GM19372 (cell line): ENCODE results near the gene PHF21A.
"Not testable (repeated sequence)": the region's sequence is repeated elsewhere in the genome, so short reads cannot be mapped to it uniquely, and the experiment has no call there.

Source experiments
- ATAC-seq: cut with Tn5 transposase; IDR thresholded peaks from one replicate; pipeline ENCODE4 v1.9.1; 2021; ENCODE audit warnings: mild to moderate bottlenecking, low read depth, moderate library complexity; ENCODE audit not compliant: unreplicated experiment

The PHF21A gene

DNA sequence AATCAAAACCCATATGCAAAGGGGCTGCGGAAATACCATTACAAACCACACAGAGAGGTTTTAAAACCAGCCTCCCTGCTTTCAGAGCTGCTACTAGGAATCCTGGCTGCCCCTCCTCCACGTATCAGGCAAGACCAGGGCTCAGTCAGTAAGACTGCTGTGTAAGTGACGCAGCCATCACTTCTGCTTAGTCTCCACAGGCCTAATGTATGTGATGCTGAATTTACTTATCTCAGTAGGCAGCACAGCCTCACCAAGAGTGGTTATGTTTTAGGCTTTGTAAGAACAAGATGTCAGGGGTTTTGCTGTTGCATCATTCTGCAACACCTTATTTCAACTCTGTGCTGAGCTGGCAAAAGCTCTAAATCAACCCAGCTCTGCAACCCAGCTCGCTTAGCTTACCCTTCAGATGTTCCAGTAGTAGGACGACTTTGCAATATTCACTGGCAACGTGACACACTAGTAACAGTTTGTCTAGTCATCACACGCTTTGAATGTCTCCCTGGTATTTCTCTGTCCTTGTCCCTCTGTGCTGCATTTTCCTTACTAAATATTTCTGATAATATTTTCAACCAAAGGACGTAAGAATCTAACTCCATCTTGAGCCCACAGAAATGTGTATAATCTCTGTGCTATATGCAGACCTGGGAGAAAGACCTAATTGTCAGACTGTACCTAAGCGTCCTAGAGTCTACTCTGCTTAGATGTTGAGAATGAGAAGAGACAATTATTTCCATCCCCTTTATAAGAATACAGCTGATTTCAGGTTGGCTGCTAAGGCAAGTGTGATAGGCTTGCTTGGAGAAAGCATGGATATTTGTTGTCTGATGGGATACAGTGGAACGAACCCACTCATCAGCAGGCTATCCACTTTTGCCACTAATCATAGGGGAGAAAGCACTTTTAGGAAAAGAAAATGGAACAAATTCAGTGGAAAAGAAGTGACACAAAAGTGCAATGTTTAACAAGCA is 126.6 kb downstream of the PHF21A start:
- no peak for ATAC-seq

- no peak for ATAC-seq
Observed at GRCh38 chr11:45993531-45994001, 127.7 kb downstream of the PHF21A start.

- no peak for ATAC-seq
Observed at GRCh38 chr11:45988921-45989320, 132.3 kb downstream of the PHF21A start.

DNA sequence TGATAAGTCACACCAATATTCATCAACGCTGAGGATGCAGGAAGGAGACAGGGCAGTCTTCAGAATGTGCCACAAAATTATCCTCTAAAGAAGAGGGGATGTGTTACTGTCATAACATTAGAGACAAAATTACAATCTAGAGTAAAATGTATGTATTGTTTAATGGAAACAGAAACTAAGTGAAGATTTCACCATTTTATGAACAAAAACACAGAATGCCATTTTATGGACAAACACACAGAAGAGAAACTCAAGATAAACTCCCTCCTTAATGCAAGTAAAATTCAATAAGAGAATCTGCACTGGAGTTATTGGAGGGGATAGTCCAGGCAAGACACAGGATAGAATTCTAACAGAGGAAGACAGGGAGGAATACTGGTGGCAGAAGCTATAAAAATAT is 136.0 kb downstream of the PHF21A start:
- no peak for ATAC-seq

DNA sequence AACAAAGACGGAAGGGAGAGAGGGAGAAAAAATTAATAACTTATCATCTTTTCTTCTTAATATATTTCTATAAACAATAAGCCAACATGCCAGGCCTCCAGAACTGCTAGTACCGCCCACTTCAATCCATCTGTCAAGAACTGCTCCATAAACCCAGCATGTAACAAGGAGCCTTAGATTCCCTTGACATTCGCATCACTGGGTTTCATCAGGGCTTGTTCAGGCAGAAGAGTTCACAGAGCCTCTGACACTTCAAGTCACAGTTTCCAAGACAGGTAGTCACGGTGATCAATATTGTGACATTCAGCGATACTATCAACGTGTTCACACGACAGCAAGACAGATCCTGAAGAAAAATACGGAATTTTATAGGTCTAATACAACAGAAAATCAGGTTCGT is 137.1 kb downstream of the PHF21A start:
- ATAC-seq, result no peak

DNA sequence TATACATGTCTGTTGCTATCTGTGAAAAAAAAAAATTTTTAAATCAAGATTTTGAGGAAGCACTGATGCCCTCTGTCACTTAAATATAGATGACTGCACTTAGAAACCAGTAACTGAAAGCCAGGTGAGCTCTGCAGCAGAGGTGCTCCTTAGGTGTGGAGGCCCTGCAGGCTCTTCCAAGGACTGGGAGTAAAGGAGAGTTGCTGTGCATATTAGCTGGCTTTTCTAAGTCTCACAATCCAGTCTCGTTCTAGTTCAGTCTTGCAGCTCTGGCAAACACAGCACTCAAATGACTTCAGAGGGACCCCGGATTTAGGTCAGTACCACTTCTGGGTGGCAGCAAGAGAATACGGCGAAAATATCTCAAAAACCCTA is 137.8 kb downstream of the PHF21A start:
- ATAC-seq, result no peak

- no peak for ATAC-seq
Observed at GRCh38 chr11:45982656-45983470, 138.4 kb downstream of the PHF21A start.

GRCh38 chr11:45981826-45982225 is 139.4 kb downstream of the PHF21A start:
- ATAC-seq, result not testable (repeated sequence)

DNA sequence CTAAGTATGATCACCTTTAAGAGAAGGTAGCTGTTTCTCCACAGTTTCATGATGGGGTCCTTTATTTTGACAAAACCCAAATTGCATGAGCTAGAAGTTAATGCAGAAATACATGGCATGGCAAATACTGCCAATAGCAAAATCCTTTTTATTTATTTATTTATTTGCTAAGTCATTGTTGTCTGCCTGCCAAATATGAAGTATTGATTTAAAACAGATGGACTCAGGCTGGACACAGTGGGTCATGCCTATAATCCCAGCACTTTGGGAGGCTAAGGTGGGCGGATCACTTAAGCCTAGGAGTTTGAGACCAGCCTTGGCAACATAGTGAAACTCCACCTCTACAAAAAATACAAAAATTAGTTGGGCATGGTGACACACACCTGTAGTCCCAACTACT is 146.4 kb downstream of the PHF21A start:
- no peak for ATAC-seq

GRCh38 chr11:45973601-45974000 is 147.7 kb downstream of the PHF21A start:
- no peak for ATAC-seq

GRCh38 chr11:45968901-45969300 is 152.4 kb downstream of the PHF21A start:
- no peak for ATAC-seq

DNA sequence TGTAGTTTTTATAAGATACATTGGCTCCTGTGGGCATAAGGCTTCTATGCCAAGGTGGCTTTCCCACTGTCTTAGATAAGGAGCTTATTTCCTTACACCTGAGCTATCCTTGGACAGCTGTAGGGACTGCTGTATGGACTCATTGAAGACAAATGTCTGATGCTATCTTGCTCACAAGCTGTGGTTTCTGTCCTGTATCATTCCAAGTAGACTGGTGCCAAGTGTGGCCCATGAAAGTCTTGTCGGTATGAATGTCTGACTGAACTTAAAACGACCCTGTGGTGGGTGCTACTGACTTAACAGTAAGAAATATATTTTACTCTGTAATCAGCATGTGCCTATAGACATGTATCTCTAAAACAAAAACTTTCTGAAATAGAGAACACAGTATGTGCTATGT is 153.7 kb downstream of the PHF21A start:
- ATAC-seq, result no peak

GRCh38 chr11:45964911-45965389 is 156.3 kb downstream of the PHF21A start:
- peak; percentile 59 for ATAC-seq

DNA sequence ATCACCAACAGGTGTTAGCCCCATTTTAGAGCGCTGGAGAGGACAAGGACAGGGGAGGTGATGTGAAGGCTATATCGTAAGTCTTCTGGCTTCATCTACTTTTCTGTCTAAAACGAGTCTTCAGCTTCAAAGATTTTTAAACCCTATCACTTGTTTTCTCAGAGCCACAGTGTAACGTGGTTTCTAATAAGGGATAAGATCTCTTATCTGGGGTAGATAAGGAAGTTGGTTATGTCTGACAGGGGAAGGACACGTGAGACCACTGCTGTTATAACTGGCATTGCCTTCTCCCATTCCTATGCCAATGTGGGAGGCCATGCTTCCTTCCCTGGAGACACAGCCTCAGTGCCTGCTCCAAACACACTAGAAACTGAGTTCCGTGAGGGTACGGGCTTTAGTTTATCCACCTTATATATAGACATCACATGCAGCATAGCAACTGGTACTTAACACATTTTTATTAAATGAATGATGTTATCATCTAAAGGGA is 159.5 kb downstream of the PHF21A start:
- ATAC-seq, result no peak

DNA sequence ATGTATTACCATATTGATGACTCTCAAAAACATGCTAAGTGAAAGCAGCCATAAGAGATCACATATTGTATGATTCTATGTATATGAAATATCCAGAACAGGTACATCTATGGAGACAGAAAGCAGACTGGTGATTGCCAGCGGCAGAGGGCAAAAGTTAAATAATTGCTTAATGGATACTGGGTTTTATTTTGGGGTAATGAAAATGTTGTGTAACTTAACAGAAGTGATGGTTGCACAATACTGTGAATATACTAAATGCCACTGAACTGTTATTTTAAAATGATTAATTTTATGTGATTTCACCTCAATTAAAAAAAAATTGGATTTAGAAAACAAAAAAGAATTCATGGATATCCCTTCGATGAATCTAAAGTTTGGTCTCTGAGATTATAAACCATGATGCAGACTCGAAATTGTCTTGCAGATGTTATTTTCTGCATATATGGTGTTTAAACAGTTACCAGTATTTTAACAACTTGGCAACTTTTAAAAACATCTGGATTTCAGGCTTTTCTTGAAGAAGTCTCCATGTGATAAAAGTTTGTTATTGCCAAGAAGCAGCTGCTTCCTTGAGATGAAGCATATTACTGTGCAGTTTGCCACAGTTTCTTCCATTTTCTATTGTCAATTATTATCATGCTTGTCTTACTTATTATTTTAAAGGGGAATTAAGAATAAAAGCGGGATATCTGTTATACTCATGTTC is 160.7 kb downstream of the PHF21A start:
- no peak for ATAC-seq

GRCh38 chr11:45959851-45960250 is 161.4 kb downstream of the PHF21A start:
- no peak for ATAC-seq

DNA sequence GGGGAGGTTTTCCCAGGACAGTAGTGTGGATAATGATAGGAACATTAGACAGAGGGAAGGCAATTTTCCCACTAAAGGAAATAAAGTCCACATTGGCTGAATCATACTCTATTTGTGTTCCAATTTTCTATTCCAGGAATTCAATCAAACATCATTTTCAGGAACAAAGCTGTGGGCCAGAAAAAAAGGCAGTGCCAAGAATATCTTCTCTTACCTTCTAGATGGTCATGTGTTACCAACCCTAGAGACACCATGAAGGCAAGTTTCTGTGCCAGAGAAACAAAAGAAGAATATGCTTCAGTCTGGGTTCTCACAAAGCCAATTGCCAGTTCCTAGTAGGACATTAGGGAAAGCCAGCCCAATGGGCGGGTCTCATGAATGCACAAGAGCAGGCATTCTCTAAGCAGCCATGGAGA is 171.3 kb downstream of the PHF21A start:
- ATAC-seq, result no peak

- ATAC-seq, result no peak
Observed at GRCh38 chr11:45948356-45948755, 172.9 kb downstream of the PHF21A start.

- no peak for ATAC-seq
Observed at GRCh38 chr11:45947885-45948284, 173.4 kb downstream of the PHF21A start.

GRCh38 chr11:45945397-45945999 is 175.8 kb downstream of the PHF21A start:
- ATAC-seq, result no peak
